Natural killer cell (primary cell): ENCODE results near the gene PLIN4. TPM values are rescaled to one million over a fixed set of nuclear protein-coding genes. Genes with fewer than 3 reads are reported as not detected.

ENCODE experiments used
- ATAC-seq, 3 donors: fragments of 150-1000 bp in 2 of 3; fragments of 200-7000 bp in 1 of 3; cut with Tn5 transposase; 1 replicate in 1 of 3; 2 replicates in 2 of 3; pipeline ENCODE4 v1.10.0; 2021; ENCODE audit warnings: mild to moderate bottlenecking in 2 of 3, moderate library complexity in 2 of 3
- DNase-seq, 2 donors: peaks; one replicate each; pipeline versions ENCODE4 v3.0.0 to v3.0.0-alpha.2; 2013 to 2021; ENCODE audit warnings: mixed read lengths in 1 of 2
- H3K27ac ChIP-seq: one replicate; pipeline ENCODE4 v1.5.1; 2013; ENCODE audit warnings: mild to moderate bottlenecking, low read length
- H3K27me3 ChIP-seq: one replicate; pipeline ENCODE4 v1.6.1; 2013; ENCODE audit warnings: low read length; ENCODE audit not compliant: control insufficient read depth, insufficient read depth
- H3K36me3 ChIP-seq: one replicate; pipeline ENCODE4 v1.6.1; 2013; ENCODE audit warnings: low read length; ENCODE audit not compliant: control insufficient read depth, insufficient read depth
- H3K4me1 ChIP-seq: one replicate; pipeline ENCODE4 v1.6.1; 2013; ENCODE audit warnings: low read length; ENCODE audit not compliant: control insufficient read depth, insufficient read depth
- H3K4me3 ChIP-seq: one replicate; pipeline ENCODE4 v1.5.1; 2013; ENCODE audit warnings: low read length
- H3K9me3 ChIP-seq: one replicate; pipeline ENCODE4 v1.6.1; 2013; ENCODE audit warnings: low read length; ENCODE audit not compliant: control insufficient read depth, insufficient read depth
- H3K27ac Mint-ChIP-seq, 2 donors: one replicate each; pipeline ENCODE4 v1.8.0; 2022; ENCODE audit warnings: mild to moderate bottlenecking in 2 of 2, mixed read lengths in 2 of 2, moderate library complexity in 1 of 2
- H3K27me3 Mint-ChIP-seq, 2 donors: one replicate each; pipeline ENCODE4 v1.8.0; 2022; ENCODE audit warnings: low read depth in 2 of 2, mixed read lengths in 2 of 2
- H3K36me3 Mint-ChIP-seq: one replicate; pipeline ENCODE4 v1.8.0; 2022; ENCODE audit warnings: mixed read lengths
- H3K4me1 Mint-ChIP-seq, 2 donors: one replicate each; pipeline ENCODE4 v1.8.0; 2022; ENCODE audit warnings: mixed read lengths in 2 of 2
- H3K4me3 Mint-ChIP-seq: one replicate; pipeline ENCODE4 v1.8.0; 2022; ENCODE audit warnings: mild to moderate bottlenecking, moderate library complexity, mixed read lengths
- H3K9me3 Mint-ChIP-seq, 2 donors: one replicate each; pipeline ENCODE4 v1.8.0; 2022; ENCODE audit warnings: mixed read lengths in 2 of 2
- CTCF ChIP-seq: fragments of 200-600 bp; IDR thresholded peaks from one replicate; pipeline ENCODE4 v1.8.0; 2022; ENCODE audit warnings: antibody characterized with exemption
- WGBS: methylation state at CpG from one replicate; pipeline ENCODE4 v1.1.7; 2013; ENCODE audit warnings: missing lambda C conversion rate; ENCODE audit not compliant: insufficient coverage; 5-methylcytosine and 5-hydroxymethylcytosine counted together
- intact Hi-C: fragments of 100-400 bp; cut with micrococcal nuclease; formaldehyde crosslinking; loops from one replicate; pipeline ENCODE4 v1.14.2; 2022
- total RNA-seq, 4 donors: library from RNA; stranded (reverse); fragments of 120-200 nt in 1 of 4; gene quantifications; one replicate each; pipeline versions ENCODE4 v1.2.3 to v1.2.4, GENCODE V29; 2013 to 2022

The PLIN4 gene
- total RNA-seq, 3 donors from 2014 or later (not counting 1 experiment from before 2014, with no cell fraction given) = 0.33 TPM; not detected in 2

- H3K9me3 ChIP-seq = no peaks in the 10 kb centered on the region
- no peak overlapping the region for H3K27ac ChIP-seq
- H3K4me3 Mint-ChIP-seq = no peak overlapping the region
- intact Hi-C loops = no loop called here
- H3K27me3 Mint-ChIP-seq = no peaks in the 10 kb centered on the region
- no peak for TF ChIP-seq CTCF
- H3K36me3 ChIP-seq = peaks cover 26% of the 10 kb centered on the region
- no peak overlapping the region for H3K4me3 ChIP-seq
- 89% methylated on average over 34 of the region's 34 CpGs for WGBS
- no peaks in the 10 kb centered on the region for H3K9me3 Mint-ChIP-seq
- peaks cover 24% of the 10 kb centered on the region for H3K4me1 ChIP-seq
- H3K4me1 Mint-ChIP-seq = peaks cover 10 to 28% of the 10 kb centered on the region in 2 donors
- DNase-seq = no peak
- no peak for ATAC-seq
- no peaks in the 10 kb centered on the region for H3K27me3 ChIP-seq
- no peaks in the 10 kb centered on the region for H3K36me3 Mint-ChIP-seq
- no peak overlapping the region for H3K27ac Mint-ChIP-seq
Measured at GRCh38 chr19:4453232-4454179, 64.8 kb downstream of the PLIN4 start.

GRCh38 chr19:4452230-4452990 is 65.9 kb downstream of the PLIN4 start:
- Histone ChIP-seq H3K4me1 (peaks cover 18% of the 10 kb centered on the region), H3K27me3 (no peaks in the 10 kb centered on the region), H3K27ac (no peak overlapping the region), H3K36me3 (peaks cover 37% of the 10 kb centered on the region), H3K9me3 (no peaks in the 10 kb centered on the region), H3K4me3 (no peak overlapping the region)
- Mint-ChIP-seq H3K27ac (no peak overlapping the region), H3K4me1 (peaks cover 10 to 22% of the 10 kb centered on the region in 2 donors), H3K27me3 (no peaks in the 10 kb centered on the region), H3K36me3 (no peaks in the 10 kb centered on the region), H3K4me3 (no peak overlapping the region), H3K9me3 (no peaks in the 10 kb centered on the region)
- no peak for TF ChIP-seq CTCF
- ATAC-seq = no peak
- intact Hi-C loops = no loop called here
- WGBS = 92% methylated on average over 24 of the region's 24 CpGs
- no peak for DNase-seq

Other genes with a start within 250 kb of the PLIN4 start
- gene SHD, start 239.2 kb downstream of the PLIN4 start, total RNA-seq = under 1 TPM in 1 of 3 donors, not detected in 2; 0.20 TPM
- 10 to 100 TPM; 33.8 to 45.3 (median 41.1) TPM for gene TMIGD2, start 216.1 kb downstream of the PLIN4 start, total RNA-seq
- 10 to 100 TPM; 15.5 to 18.2 (median 16.4) TPM for gene FSD1, start 213.9 kb downstream of the PLIN4 start, total RNA-seq
- 1 to 10 TPM; 1.4 to 3.3 (median 2.0) TPM for gene STAP2, start 179.7 kb downstream of the PLIN4 start, total RNA-seq
- gene MPND, start 174.9 kb downstream of the PLIN4 start, total RNA-seq = 10 to 100 TPM; 30.4 to 38.4 (median 31.1) TPM
- 10 to 100 TPM; 43.9 to 55.7 (median 49.2) TPM for gene SH3GL1, start 117.9 kb downstream of the PLIN4 start, total RNA-seq
- 10 to 100 TPM; 34.4 to 40.8 (median 35.2) TPM for gene CHAF1A, start 115.8 kb downstream of the PLIN4 start, total RNA-seq
- 10 to 100 TPM; 54.3 to 67.7 (median 63.3) TPM for gene UBXN6, start 60.7 kb downstream of the PLIN4 start, total RNA-seq
- 10 to 100 TPM; 28.7 to 43.6 (median 29.8) TPM for gene HDGFL2, start 46.2 kb downstream of the PLIN4 start, total RNA-seq
- under 1 TPM in 1 of 3 donors, not detected in 2; 0.65 TPM for gene PLIN5, start 16.7 kb upstream of the PLIN4 start, total RNA-seq
- gene LRG1, start 21.6 kb upstream of the PLIN4 start, total RNA-seq = 1 to 10 TPM in 1 of 3 donors, not detected in 2; 1.8 TPM
- 1 to 10 TPM in 1 of 3 donors, under 1 TPM in 1, not detected in 1; 0.50 to 5.4 TPM for gene SEMA6B, start 41.2 kb upstream of the PLIN4 start, total RNA-seq
- 10 to 100 TPM in 2 of 3 donors, 1 to 10 TPM in 1; 8.5 to 13.5 (median 13.3) TPM for gene TNFAIP8L1, start 121.0 kb upstream of the PLIN4 start, total RNA-seq
- 10 to 100 TPM; 36.9 to 41.8 (median 37.2) TPM for gene MYDGF, start 151.9 kb upstream of the PLIN4 start, total RNA-seq
- gene DPP9, start 205.4 kb upstream of the PLIN4 start, total RNA-seq = 100 to 1,000 TPM; 133 to 183 (median 165) TPM